GM06990 (cell line): ENCODE results near the gene LATS1.
A peak's percentile ranks its signal among the peaks of the same experiment; 100 is the strongest.
"Not testable (repeated sequence)": the region's sequence is repeated elsewhere in the genome, so short reads cannot be mapped to it uniquely, and the experiment has no call there.

Source experiments
- DNase-seq: peaks from one replicate; pipeline ENCODE4 v3.0.0-alpha.2; 2011; ENCODE audit not compliant: insufficient read length; ENCODE audit errors: extremely low read depth
- H3K27me3 ChIP-seq: replicated peaks from 2 replicates; pipeline ENCODE4 v1.6.0; 2011; ENCODE audit warnings: low read length; ENCODE audit not compliant: control insufficient read depth, insufficient read depth
- H3K36me3 ChIP-seq: 2 replicates; pipeline ENCODE4 v1.5.1; 2011; ENCODE audit warnings: low read length; ENCODE audit not compliant: control insufficient read depth, insufficient read depth
- H3K4me3 ChIP-seq: replicated peaks from 2 replicates; pipeline ENCODE4 v1.5.1; 2011; ENCODE audit warnings: low read depth, mild to moderate bottlenecking, control low read depth, low read length
- CTCF ChIP-seq: IDR thresholded peaks from 2 replicates; pipeline ENCODE4 v1.5.1; 2011; ENCODE audit warnings: low read length, control low read depth, mild to moderate bottlenecking, inconsistent platforms; ENCODE audit not compliant: insufficient read depth, poor library complexity, severe bottlenecking

The LATS1 gene

DNA sequence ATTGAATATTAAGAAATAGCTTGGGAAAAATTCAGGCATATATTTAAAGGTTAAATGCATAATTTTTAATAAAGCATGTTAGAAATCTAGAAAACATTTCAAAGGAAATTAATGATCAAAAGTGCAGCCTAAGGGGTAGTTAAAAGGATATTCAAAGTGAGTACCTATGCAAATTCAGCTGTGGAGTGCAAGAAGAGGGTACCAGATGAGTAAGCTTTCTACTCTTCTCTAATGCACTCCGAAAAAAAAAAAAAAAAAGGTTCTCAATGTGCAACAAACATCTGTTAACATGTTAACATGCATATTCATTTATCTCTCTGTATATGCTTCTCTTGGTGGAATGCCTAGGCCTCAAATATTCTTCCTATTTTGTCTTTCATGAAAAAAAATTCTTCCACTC lies 37.4 kb downstream of the LATS1 start:
- peaks cover 16% of the 10 kb centered on the region for H3K36me3 ChIP-seq

GRCh38 chr6:149672265-149672664 lies 45.6 kb downstream of the LATS1 start:
- peaks cover 15% of the 10 kb centered on the region for H3K36me3 ChIP-seq
- DNase-seq, result not testable (repeated sequence)

More for the DNA sequence above, 37.4 kb downstream of the LATS1 start:
- no peak for TF ChIP-seq CTCF
- DNase-seq, result no peak
- Histone ChIP-seq H3K27me3 (no peaks in the 10 kb centered on the region), H3K4me3 (no peak overlapping the region)

GRCh38 chr6:149660028-149660427 lies 57.9 kb downstream of the LATS1 start:
- DNase-seq, result no peak
- Histone ChIP-seq H3K36me3 (peaks cover 3% of the 10 kb centered on the region), H3K4me3 (no peak overlapping the region), H3K27me3 (no peaks in the 10 kb centered on the region)
- TF ChIP-seq CTCF, result no peak

More at GRCh38 chr6:149672265-149672664, 45.6 kb downstream of the LATS1 start:
- not testable (repeated sequence) for H3K4me3 ChIP-seq, H3K27me3 ChIP-seq

- H3K4me3 ChIP-seq, result no peak overlapping the region
- no peak for DNase-seq
These were observed 60.5 kb downstream of the LATS1 start for GRCh38 chr6:149657441-149657840.

GRCh38 chr6:149651056-149651455 lies 66.8 kb downstream of the LATS1 start:
- no peak overlapping the region for H3K4me3 ChIP-seq
- no peak for TF ChIP-seq CTCF
- peak; percentile 14 for DNase-seq

More at GRCh38 chr6:149657441-149657840, 60.5 kb downstream of the LATS1 start:
- no peaks in the 10 kb centered on the region for H3K27me3 ChIP-seq
- no peak for TF ChIP-seq CTCF
- H3K36me3 ChIP-seq, result no peaks in the 10 kb centered on the region; the same call in none of the 2 replicates

GRCh38 chr6:149648148-149649145 lies 69.5 kb downstream of the LATS1 start, which contains the start of gene KATNA1:
Gene KATNA1, minus strand, starts transcription at chr6:149648714. Its CDS starts 10,167 bp downstream, at chr6:149638547.
- TF ChIP-seq CTCF, result no peak
- peak; percentile 95 for DNase-seq
- Histone ChIP-seq H3K27me3 (no peaks in the 10 kb centered on the region), H3K36me3 (no peaks in the 10 kb centered on the region), H3K4me3 (peak within 1 kb of the TSS; percentile 68)

More at GRCh38 chr6:149651056-149651455, 66.8 kb downstream of the LATS1 start:
- Histone ChIP-seq H3K36me3 (no peaks in the 10 kb centered on the region), H3K27me3 (no peaks in the 10 kb centered on the region)
